ENCODE data around the gene HMGCLL1. TPM values are rescaled to one million over a fixed set of nuclear protein-coding genes. Genes with fewer than 3 reads are reported as not detected.

HMGCLL1 gene
- total RNA-seq, 4 donors from 2014 or later: 2.2 TPM; not detected in 3

DNA sequence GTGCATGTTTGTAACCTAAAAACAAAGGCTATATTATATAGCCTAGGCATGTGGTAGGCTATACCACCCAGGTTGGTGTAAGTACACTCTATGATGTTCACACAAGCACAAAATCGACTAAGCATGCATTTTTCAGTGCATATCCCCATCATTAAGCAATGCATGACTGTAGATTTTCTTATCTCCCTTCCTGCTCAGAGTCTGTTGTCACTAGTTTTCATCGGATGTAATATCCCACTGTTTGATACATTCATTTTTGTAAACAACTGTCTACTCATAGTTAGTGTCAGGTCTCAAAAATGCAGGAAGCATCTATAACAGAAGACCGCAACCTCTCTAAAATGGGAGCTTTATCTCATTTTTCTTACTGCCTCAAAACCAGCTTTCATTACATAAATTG is 181.0 kb downstream of the HMGCLL1 start:
- no peak for DNase-seq
- no peak overlapping the region for H3K4me3 ChIP-seq
- TF ChIP-seq POLR2A (IDR thresholded peaks at IDR 0.05): no peak
- TF ChIP-seq, protein P1, sequence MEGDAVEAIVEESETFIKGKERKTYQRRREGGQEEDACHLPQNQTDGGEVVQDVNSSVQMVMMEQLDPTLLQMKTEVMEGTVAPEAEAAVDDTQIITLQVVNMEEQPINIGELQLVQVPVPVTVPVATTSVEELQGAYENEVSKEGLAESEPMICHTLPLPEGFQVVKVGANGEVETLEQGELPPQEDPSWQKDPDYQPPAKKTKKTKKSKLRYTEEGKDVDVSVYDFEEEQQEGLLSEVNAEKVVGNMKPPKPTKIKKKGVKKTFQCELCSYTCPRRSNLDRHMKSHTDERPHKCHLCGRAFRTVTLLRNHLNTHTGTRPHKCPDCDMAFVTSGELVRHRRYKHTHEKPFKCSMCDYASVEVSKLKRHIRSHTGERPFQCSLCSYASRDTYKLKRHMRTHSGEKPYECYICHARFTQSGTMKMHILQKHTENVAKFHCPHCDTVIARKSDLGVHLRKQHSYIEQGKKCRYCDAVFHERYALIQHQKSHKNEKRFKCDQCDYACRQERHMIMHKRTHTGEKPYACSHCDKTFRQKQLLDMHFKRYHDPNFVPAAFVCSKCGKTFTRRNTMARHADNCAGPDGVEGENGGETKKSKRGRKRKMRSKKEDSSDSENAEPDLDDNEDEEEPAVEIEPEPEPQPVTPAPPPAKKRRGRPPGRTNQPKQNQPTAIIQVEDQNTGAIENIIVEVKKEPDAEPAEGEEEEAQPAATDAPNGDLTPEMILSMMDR (IDR thresholded peaks at IDR 0.05): no peak
- no peaks in the 10 kb centered on the region for H3K4me1 ChIP-seq
- H3K27ac ChIP-seq: no peak overlapping the region
- H3K9me3 ChIP-seq: no peaks in the 10 kb centered on the region
- H3K27me3 ChIP-seq: no peaks in the 10 kb centered on the region
- H3K36me3 ChIP-seq: no peaks in the 10 kb centered on the region

DNA sequence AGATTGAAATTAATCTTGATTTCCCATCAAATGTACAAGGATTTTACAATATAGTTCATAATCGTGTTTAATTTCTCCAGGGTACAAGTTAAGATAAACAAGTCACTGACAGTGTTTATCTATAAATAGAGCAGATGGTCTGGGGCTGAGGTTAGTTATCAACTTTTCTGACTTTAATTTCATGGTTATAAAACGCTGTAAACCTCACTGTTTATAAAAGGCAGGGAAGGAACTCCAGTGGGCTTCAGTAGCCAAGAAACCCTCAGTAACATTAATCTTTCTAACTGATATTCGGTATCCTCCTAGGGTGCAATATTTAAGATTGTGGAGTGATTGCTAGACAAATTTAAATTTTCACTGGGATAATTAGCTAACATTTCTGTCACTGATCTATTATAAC is 183.1 kb downstream of the HMGCLL1 start:
- DNase-seq: no peak
- H3K9me3 ChIP-seq: no peaks in the 10 kb centered on the region
- no peaks in the 10 kb centered on the region for H3K27me3 ChIP-seq
- no peaks in the 10 kb centered on the region for H3K4me1 ChIP-seq
- no peaks in the 10 kb centered on the region for H3K36me3 ChIP-seq
- H3K27ac ChIP-seq: no peak overlapping the region
- TF ChIP-seq, protein P1 (IDR thresholded peaks at IDR 0.05): no peak
- no peak for TF ChIP-seq POLR2A (IDR thresholded peaks at IDR 0.05)
- H3K4me3 ChIP-seq: no peak overlapping the region

DNA sequence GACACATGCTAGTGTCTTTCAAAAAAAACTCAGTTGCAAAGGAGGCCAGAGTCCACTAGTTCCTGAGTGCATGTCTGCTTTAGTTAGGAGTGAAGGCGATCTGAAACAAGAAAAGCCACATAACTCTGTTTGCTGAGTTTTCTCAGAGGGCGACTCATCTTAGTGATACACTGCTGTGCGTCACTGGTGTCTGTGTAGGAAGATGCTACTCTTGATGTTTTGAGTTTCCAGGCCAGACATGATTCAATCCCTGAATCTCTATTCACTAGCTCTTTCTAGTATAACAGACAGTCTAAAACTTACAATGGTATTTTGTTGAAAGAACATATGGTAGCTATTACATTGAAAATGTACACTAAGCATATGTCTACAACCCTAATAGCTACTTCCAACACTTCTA is 190.8 kb downstream of the HMGCLL1 start:
- Histone ChIP-seq H3K9me3 (no peaks in the 10 kb centered on the region), H3K27me3 (no peaks in the 10 kb centered on the region), H3K4me3 (no peak overlapping the region), H3K27ac (no peak overlapping the region), H3K4me1 (no peaks in the 10 kb centered on the region), H3K36me3 (no peaks in the 10 kb centered on the region)
- TF ChIP-seq, protein P1 (IDR thresholded peaks at IDR 0.05): no peak
- TF ChIP-seq POLR2A (IDR thresholded peaks at IDR 0.05): no peak
- DNase-seq: no peak
